GM20000 (cell line): Measurements from ENCODE around the gene SUGP2.

Experiments used
- DNase-seq: peaks from one replicate; pipeline ENCODE4 v3.0.0; 2012; ENCODE audit warnings: low spot score
- TF ChIP-seq, protein P1 (sequence below): IDR thresholded peaks from 2 replicates; pipeline ENCODE4 v1.5.1; 2012; ENCODE audit warnings: mild to moderate bottlenecking, control low read depth; ENCODE audit errors: extremely low read depth, missing control alignments

SUGP2 gene

DNA sequence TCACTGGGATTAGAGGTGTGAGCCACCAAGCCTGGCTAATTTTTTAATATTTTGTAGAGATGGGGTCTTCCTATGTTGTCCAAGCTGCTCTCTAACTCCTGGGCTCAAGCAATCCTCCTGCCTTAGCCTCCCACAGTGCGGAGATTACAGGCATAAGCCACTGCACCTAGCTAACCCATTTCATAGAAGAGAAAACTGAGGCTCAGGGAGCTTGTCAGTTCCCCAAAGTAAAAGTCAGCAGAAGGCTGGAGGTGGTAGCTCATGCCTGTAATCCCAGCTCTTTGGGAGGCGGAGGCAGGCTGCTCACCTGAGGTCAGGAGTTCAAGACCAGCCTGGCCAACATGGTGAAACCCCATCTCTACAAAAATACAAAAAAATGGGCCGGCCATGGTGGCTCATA, 83.5 kb downstream of the SUGP2 start:
- TF ChIP-seq, protein P1, sequence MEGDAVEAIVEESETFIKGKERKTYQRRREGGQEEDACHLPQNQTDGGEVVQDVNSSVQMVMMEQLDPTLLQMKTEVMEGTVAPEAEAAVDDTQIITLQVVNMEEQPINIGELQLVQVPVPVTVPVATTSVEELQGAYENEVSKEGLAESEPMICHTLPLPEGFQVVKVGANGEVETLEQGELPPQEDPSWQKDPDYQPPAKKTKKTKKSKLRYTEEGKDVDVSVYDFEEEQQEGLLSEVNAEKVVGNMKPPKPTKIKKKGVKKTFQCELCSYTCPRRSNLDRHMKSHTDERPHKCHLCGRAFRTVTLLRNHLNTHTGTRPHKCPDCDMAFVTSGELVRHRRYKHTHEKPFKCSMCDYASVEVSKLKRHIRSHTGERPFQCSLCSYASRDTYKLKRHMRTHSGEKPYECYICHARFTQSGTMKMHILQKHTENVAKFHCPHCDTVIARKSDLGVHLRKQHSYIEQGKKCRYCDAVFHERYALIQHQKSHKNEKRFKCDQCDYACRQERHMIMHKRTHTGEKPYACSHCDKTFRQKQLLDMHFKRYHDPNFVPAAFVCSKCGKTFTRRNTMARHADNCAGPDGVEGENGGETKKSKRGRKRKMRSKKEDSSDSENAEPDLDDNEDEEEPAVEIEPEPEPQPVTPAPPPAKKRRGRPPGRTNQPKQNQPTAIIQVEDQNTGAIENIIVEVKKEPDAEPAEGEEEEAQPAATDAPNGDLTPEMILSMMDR: no peak
- no peak for DNase-seq

DNA sequence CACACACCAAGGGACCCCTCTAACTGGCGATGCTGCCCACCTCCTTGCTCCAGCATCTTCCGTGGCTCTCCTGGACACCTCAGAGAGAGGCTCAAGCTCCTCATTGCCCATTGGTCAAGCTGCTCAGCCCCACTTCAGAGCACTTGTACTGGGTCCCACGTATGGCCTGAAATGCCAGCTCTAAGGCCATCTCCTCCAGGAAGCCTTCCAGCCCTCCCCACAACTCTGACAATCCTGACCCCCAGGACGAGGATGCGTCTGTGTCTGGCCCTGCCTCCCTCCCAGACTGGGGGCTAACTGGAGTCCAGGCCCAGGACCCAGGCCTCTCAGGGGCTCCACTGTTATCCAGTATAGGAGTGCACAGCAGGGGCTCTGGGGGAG, 84.4 kb downstream of the SUGP2 start:
- DNase-seq: no peak
- TF ChIP-seq, protein P1: no peak

DNA sequence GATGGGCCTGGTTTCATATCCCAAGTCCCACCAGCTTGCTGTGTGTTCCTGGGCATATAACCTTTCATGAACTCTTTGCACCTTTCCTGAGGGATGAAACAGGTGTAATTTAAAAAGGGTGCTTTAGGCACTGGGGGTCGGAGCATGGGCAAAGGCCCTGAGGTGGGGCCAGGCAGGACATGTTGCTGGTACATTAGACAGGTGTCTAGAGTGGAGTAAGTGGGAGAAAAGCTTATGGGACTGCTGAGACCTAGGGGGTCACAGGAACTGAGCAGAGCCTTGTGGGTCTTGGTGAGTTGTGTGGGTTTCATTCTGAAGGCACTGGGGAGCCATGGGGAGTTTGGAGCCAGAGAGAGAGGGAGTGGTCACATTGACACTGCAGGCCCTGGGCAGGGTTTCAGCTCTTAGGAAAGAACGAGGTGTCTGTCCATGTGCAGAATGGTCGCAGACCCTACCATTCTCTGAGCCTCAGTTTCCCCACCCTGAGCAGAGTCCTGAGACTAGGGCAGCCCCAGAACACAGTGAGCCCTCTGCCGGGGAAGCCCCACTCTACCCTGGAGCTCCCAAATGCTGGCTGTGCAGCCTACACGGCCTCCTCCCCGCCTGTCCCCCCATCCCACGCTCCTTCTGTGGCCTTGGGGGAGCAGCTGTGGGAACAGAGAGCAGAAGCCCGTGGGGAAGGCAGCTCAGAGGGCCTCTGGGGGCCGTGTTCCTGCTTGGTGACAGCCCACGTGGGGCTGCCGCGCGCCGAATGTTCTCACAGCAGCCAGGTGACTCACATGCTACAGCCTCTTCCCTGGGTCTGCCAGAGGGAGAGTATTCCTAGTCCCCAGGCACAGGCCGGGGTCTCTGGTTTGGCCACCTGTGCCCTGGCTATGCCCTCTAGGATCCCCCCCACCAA, 85.0 kb downstream of the SUGP2 start:
- DNase-seq: no peak
- TF ChIP-seq, protein P1: no peak

DNA sequence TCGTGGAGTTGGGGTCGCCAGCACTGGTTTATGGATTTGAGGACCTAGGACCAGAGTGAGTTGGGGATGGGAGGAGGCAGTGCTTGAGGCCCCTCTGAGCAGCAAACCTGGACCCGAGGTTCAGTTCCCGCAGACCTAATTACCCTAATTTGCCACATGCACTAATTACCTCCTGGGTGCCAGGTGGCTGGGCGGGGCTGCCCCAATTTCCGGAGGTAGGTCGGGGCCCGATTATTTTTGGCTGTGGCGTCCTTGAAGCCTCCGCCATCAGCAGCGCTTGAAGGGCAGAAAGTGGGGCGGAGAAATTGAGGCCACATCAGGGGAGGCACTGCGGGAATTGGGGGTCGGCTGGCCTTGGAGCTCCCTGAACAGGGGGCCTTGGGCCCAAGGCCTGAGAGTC, 86.4 kb downstream of the SUGP2 start:
- TF ChIP-seq, protein P1: no peak
- no peak for DNase-seq

DNA sequence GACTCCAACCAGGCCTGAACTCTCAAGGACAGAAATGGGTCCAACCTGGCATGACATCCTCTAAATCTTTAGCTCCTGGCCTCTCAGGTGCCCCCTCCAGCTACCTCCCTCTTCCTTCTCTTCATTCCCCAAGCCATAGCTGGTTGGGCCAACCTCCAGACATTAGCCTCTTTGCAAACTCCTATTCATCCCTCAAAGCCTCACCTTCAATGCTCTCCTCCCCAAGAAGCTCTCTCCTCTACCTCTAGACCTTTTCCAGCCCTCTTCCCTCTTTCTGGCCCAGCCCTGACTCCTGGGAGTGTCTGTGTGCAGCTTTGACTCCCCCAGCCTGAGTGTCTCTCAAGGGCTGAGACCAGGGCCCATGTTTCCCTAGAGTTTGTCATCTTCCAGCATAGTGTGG, 87.0 kb downstream of the SUGP2 start:
- TF ChIP-seq, protein P1: no peak
- DNase-seq: no peak

DNA sequence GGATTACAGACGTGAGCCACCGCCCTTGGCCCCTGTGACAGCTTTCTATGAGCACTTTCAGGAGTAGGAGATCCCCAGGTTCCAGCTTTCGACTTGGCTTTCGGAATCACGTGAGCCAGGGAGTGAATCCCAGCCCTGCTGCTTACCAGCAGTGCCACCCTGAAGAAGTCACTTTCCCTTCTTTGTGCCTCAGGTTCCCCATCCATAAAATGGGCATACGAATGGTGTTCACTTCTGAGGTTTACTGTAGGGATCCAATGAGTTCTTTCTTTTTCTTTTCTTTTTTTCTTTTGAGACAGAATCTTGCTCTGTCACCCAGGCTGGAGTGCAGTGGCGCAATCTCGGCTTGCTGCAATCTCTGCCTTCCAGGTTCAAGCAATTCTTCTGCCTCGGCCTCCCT, 88.0 kb downstream of the SUGP2 start:
- no peak for DNase-seq
- TF ChIP-seq, protein P1: no peak

DNA sequence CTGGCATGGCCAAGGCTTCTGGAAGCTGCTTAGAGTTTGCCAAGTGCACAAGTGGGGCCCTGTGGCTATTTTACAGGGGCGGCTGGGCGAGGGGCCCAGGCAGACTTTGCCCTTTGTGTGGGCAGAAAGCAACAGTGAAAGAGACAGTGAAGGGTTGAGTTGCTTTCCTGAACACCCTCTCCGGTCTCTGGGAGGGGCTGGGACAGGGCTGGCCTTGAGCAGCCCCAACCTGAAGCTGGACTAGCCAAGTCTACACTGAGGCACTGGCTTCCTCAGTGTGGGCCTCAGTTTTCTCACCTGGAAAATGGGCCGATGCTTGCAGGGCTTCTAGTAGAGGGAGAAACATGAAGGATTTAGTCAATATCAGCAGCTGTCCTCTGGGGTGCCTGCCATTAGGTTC, 89.9 kb downstream of the SUGP2 start:
- TF ChIP-seq, protein P1: no peak
- no peak for DNase-seq
